DMS79 treated with DMSO at 0.1 percent for 48 hours (cell line): Measurements from ENCODE around the gene VIPR2.

Experiments used
- DNase-seq: peaks from one replicate; lab custom pipeline; 2025; lab: John Stamatoyannopoulos, UW

Gene VIPR2

DNA sequence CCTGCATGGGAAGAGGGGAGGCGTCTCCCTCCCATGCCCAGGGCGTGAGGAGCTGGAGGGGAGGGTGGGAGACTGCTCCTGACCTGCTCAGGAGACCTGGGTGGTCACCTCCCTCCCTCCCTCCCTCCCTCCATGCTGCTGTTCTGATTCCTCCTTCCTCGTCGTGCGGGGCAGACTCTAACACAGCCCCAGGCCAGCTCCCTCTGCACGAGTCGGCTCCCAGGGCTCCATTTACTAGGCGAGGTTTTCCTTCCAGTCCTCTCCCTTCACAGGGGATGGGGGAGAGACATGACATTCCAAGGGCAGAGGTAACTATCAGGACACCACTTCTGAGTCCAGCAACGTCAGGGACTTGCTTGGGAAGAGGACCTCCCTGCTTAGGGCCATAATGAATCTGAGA, 23.6 kb downstream of the VIPR2 start:
- no peak for DNase-seq

DNA sequence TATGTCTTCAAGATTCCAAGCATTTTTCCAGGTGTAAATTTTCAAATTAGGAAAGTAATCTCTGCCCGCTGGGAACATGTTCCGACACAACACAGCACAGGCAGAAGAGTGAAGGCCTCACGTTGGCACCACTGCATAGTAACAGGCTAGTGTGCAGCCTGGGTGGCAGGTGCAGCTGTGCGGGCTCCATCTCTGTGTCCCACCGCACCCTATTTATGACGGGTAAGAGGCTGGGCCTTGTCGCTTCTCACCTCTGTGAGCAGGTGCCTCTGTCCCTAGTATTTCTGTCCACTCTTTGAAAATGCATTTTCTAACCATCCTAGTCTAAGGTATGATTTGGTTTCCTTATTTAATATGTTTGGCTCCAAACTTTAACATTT, 24.1 kb downstream of the VIPR2 start:
- no peak for DNase-seq

GRCh38 chr7:159119851-159120539, 24.7 kb downstream of the VIPR2 start:
- DNase-seq: no peak

DNA sequence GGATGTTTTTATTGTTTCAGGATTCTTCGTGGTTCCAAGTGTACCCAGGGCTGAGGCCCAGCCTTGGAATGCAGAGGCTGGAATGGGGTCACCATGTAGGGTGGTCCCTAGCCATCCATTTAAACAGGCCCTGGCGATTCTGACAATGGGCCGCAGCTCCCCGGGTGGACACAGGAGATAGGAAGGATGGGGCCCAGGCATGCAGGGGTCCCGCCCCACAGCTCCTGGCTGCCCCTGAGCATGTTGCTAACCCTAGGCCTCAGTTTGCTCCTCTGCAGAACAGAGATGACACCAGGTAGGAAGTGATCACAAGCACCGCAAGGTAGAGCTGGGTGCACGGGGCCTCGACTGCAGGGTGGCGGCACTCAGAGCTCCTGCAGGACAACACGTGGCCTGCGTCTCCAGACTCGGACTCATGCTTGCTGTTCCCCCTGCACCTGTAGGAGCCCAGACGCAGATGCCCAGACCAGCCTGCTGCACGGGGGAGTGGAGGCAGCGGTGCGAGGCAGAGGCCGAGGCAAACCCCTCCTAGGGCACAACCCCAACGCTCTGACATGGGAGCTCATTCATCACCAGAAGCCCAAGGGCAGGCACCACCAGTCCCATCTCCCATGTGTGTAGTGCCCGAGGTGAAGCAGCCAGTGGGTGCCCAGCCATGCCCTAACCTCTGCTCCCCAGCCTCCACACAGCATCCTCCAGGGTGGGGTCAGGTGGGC, 25.5 kb downstream of the VIPR2 start:
- DNase-seq: no peak

GRCh38 chr7:159118623-159119022, 26.0 kb downstream of the VIPR2 start:
- DNase-seq: no peak

DNA sequence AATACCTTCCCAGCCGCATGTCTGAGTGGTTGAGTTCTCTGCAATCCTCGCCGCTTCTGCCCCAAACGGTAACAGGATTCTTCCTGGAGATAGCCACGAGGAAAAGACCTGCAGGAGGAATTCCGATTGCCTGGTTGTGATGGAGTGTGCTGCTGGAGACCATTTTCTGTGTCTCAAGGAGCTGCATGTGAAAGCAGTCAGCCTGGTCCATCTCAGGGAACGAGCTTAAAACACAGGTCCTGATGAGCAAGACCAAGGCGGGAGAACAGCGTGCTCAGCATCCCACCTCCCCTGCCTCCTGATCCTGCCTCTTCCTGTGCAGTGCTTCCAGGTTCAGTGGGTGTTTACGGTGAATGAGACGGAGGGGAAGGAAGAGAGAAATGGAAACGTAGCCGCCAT, 26.5 kb downstream of the VIPR2 start:
- DNase-seq: no peak

DNA sequence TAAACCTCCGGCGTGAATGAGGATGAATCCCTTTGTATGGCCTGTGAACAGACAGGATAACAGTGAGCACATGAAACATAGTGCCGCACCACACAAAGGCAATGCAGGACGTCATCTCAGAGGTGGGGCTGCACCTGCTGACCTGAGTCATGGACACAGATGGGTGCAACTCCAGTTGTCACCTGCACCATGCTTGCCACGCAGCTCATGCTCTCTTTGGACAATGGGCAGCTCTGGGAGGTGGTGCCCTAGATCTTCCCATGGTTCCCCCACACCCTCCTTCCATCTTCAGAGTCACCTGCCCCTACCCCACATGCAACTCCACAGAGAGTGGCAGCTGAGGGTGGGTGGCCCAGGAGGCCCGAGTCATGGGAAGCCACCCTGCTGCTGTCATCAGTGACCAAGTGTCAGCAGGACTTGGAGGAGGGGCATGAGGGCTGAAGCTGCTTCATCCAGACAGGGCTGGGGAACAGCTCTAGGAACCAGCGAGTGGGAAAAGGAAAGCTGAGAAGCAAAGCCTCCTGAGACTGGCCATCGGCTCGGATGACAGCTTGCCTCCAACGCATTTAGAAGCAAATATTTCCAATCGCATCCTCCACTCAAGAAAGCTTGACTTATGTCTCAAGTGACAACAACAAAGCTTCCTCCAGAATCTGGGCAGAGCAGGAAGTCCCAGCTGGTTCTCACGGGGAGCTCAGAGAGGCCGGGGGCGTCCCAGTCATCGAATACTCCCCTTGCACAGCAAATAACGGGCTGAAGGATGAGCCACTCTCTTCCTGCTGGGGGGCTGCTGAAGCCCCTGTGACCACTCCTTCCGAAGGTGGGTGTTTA, 27.1 kb downstream of the VIPR2 start:
- no peak for DNase-seq

GRCh38 chr7:159116581-159117339, 27.9 kb downstream of the VIPR2 start:
- no peak for DNase-seq

- no peak for DNase-seq
Measured at GRCh38 chr7:159115601-159116501, 28.8 kb downstream of the VIPR2 start.

DNA sequence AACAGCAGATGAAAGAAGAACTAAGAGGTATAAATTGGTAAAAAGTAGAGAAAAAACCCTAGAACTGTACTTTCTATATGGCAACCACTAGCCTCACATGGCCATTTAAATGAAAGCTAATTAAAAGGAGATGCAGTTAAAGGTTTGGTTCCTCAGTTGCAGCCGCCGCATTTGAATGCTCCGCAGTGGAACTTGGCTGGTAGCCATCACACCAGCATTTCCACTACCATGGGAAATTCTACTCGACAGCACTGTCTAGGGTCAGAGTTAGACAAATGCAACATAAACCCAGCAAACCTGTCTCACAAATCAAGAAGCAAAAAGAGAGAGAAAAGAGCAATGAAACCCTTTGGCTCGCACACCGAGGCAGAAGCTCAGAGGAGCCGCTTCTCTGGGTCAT, 29.7 kb downstream of the VIPR2 start:
- no peak for DNase-seq

DNA sequence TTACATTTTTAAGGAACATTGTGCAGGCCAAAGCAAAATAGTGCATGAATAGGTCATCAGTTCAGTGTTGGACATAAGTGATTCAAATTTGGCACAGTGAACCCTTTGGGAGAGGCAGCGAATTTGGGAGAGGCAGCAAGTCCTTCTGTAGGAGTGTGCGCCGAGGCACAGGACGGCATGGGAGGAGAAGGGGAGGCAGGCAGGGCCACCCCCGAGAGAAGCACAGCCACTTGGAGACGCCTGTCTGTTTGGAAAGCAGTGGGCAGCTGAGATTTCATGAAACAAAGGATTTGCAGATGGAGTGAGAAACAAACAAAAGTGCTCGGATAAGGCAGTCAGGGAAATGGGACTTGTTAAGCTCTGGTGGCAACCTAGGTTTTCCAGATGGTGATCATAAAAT, 30.6 kb downstream of the VIPR2 start:
- no peak for DNase-seq

GRCh38 chr7:159113056-159113455, 31.6 kb downstream of the VIPR2 start:
- DNase-seq: no peak

DNA sequence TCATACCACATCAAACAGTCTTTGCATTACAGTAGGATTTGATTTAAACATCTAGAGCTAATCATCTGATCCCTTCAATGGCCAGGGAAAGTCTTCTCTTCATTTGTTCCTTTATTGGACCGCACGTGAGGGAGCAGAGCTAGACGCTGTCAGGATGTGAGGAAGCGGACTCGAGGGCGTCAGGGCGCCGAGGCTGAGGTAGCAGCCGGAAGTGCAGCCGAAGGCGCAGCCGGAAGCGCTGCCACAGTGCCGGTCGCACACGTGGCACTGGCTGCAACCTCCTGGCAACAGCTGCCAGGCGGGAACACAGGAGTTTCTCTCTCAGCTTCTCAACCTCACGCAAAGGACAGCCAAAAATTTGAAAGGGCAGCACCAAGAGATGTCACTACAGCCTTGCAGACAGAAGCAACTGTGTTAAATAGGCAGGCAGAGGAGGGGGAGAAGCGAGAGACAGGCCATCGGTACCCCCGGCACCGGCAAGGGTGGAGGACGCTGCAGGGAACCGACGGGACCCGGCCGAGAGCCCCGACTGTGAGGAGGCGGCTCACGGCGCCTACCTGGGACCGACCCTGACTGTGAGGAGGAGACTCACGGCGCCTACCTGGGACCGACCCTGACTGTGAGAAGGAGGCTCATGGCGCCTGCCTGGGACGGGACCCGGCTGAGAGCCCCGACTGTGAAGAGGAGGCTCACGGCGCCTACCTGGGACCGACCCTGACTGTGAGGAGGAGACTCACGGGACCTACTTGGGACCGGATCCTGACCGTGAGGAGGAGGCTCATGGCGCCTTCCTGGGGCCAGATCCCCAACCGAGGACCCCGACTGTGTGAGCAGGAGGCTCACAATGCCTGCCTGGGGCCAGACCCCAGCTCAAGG, 32.3 kb downstream of the VIPR2 start:
- no peak for DNase-seq

GRCh38 chr7:159109653-159110035, 35.0 kb downstream of the VIPR2 start:
- DNase-seq: peak; percentile 73

GRCh38 chr7:159108941-159109652, 35.6 kb downstream of the VIPR2 start:
- no peak for DNase-seq

- no peak for DNase-seq
Measured at GRCh38 chr7:159108491-159108890, 36.2 kb downstream of the VIPR2 start.

DNA sequence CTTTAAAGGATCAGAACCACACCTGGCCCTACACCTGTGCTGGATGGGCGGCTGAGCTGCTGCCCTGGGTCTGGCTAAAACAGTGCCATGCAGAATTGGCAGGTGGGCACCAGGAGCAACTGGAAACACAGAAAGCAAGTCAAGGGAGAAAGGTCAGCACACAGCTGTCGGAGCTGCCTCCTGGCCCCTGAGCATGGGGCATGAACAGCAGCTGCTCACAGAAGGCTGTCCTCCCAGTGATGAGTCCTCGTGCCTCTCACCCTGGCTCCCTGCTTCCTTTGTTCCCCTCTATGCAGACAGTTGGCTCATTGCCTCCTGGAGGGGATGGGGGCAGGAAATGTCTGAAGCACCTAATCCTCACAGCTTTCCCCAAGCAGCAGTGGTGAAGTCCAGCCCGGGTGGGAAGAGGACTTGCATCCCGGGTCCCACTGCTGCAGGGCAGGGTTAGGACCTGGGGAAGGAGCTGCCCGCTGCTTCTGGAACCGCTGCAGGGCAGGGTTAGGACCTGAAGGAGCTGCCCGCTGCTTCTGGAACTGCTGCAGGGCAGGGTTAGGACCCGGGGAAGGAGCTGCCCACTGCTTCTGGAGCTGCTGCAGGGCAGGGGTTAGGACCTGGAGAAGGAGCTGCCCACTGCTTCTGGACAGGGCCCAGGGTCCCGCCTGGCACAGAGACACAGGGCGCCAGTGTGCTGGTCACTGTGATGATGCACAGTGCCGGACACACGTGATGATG, 37.3 kb downstream of the VIPR2 start:
- peak; percentile 6 for DNase-seq

- no peak for DNase-seq
Measured at GRCh38 chr7:159105832-159106811, 38.5 kb downstream of the VIPR2 start.
